IMR-90 (cell line): Measurements from ENCODE around the gene TCERG1L. TPM values are rescaled to one million over a fixed set of nuclear protein-coding genes. Genes with fewer than 3 reads are reported as not detected.
A peak's percentile ranks its signal among the peaks of the same experiment; 100 is the strongest.

Experiments
- ATAC-seq: fragments of 200-7000 bp; cut with Tn5 transposase; 2 replicates; pipeline ENCODE4 v1.9.1; 2020; ENCODE audit warnings: low read depth, mild to moderate bottlenecking, moderate library complexity
- BruUV-seq: library from RNA; stranded (reverse); fragments of 400-500 nt; replicated peaks from 2 replicates; lab custom pipeline; 2021; lab: Mats Ljungman, UMichigan
- CTCF ChIA-PET: fragments of 300-600 bp; formaldehyde crosslinking; extraction: SDS; loops from one replicate; lab custom pipeline; 2021; ENCODE audit warnings: antibody characterized with exemption; lab: Yijun Ruan, JAX
- POLR2A ChIA-PET: fragments of 300-600 bp; sonication (Branson Sonifier 250); formaldehyde crosslinking; loops from one replicate; lab custom pipeline; 2022; ENCODE audit warnings: antibody characterized with exemption; ENCODE audit not compliant: unreplicated experiment; lab: Charles Lee
- DNase-seq: peaks from one replicate; pipeline ENCODE4 v3.0.0; 2013
- H2AFZ ChIP-seq: replicated peaks from 2 replicates; pipeline ENCODE3; 2013; ENCODE audit warnings: low read length, mild to moderate bottlenecking; ENCODE audit not compliant: poor library complexity
- H2AK5ac ChIP-seq: 2 replicates; pipeline ENCODE4 v1.6.1; 2013; ENCODE audit warnings: low read depth, low read length, inconsistent platforms
- H2AK9ac ChIP-seq: replicated peaks from 2 replicates; pipeline ENCODE3; 2013; ENCODE audit warnings: mild to moderate bottlenecking, low read depth, low read length, moderate library complexity; ENCODE audit not compliant: poor library complexity
- H2BK120ac ChIP-seq: 2 replicates; pipeline ENCODE4 v1.6.1; 2013; ENCODE audit warnings: low read depth, low read length, inconsistent platforms
- H2BK15ac ChIP-seq: 3 replicates; pipeline ENCODE4 v1.6.1; 2013; ENCODE audit warnings: low read depth, low read length, inconsistent platforms
- H2BK20ac ChIP-seq: 2 replicates; pipeline ENCODE4 v1.6.1; 2013; ENCODE audit warnings: low read depth, mild to moderate bottlenecking, inconsistent platforms, low read length, moderate library complexity
- H2BK5ac ChIP-seq: 2 replicates; pipeline ENCODE4 v1.6.1; 2013; ENCODE audit warnings: mild to moderate bottlenecking, low read depth, low read length, inconsistent platforms; ENCODE audit not compliant: poor library complexity, severe bottlenecking
- H3K14ac ChIP-seq: replicated peaks from 2 replicates; pipeline ENCODE4 v1.6.1; 2013; ENCODE audit warnings: low read depth, low read length, inconsistent platforms
- H3K18ac ChIP-seq: 2 replicates; pipeline ENCODE4 v1.6.1; 2013; ENCODE audit warnings: low read depth, low read length, control low read depth
- H3K23ac ChIP-seq: 2 replicates; pipeline ENCODE4 v1.6.1; 2013; ENCODE audit warnings: low read depth, low read length, inconsistent platforms
- H3K27ac ChIP-seq: 2 replicates; pipeline ENCODE4 v1.5.1; 2013; ENCODE audit warnings: mild to moderate bottlenecking, control low read depth, low read length; ENCODE audit not compliant: insufficient read depth
- H3K27me3 ChIP-seq: 2 replicates; pipeline ENCODE4 v1.6.1; 2013; ENCODE audit warnings: low read length; ENCODE audit not compliant: control insufficient read depth, insufficient read depth
- H3K36me3 ChIP-seq: 2 replicates; pipeline ENCODE4 v1.6.1; 2013; ENCODE audit warnings: low read length, mixed read lengths; ENCODE audit not compliant: control insufficient read depth, insufficient read depth
- H3K4ac ChIP-seq: 2 replicates; pipeline ENCODE4 v1.6.1; 2013; ENCODE audit warnings: low read depth, low read length, inconsistent platforms
- H3K4me1 ChIP-seq: 2 replicates; pipeline ENCODE4 v1.6.1; 2013; ENCODE audit warnings: low read length, mixed read lengths; ENCODE audit not compliant: control insufficient read depth, insufficient read depth
- H3K4me2 ChIP-seq: 2 replicates; pipeline ENCODE4 v1.6.1; 2013; ENCODE audit warnings: low read depth, mild to moderate bottlenecking, control low read depth, low read length, moderate library complexity
- H3K4me3 ChIP-seq: 2 replicates; pipeline ENCODE4 v1.5.1; 2013; ENCODE audit warnings: low read depth, mild to moderate bottlenecking, control low read depth, low read length, moderate library complexity; ENCODE audit not compliant: insufficient read depth
- H3K56ac ChIP-seq: 2 replicates; pipeline ENCODE4 v1.6.1; 2013; ENCODE audit warnings: low read length, inconsistent platforms; ENCODE audit not compliant: insufficient read depth; ENCODE audit errors: extremely low read depth
- H3K79me1 ChIP-seq, 2 experiments: 2 replicates each; pipeline ENCODE4 v1.6.1; 2013; ENCODE audit warnings: low read length in 2 of 2, inconsistent platforms in 1 of 2, low read depth in 1 of 2
- H3K9ac ChIP-seq: 2 replicates; pipeline ENCODE4 v1.6.1; 2013; ENCODE audit warnings: low read depth, low read length, control low read depth
- H3K9me1 ChIP-seq: 2 replicates; pipeline ENCODE4 v1.6.1; 2013; ENCODE audit warnings: low read length, inconsistent platforms; ENCODE audit not compliant: insufficient read depth
- H3K9me3 ChIP-seq: 2 replicates; pipeline ENCODE4 v1.6.1; 2013; ENCODE audit warnings: low read length; ENCODE audit not compliant: control insufficient read depth, insufficient read depth
- H4K20me1 ChIP-seq: 2 replicates; pipeline ENCODE4 v1.6.1; 2013; ENCODE audit warnings: low read length, inconsistent platforms; ENCODE audit not compliant: insufficient read depth
- H4K5ac ChIP-seq: 2 replicates; pipeline ENCODE4 v1.6.1; 2013; ENCODE audit warnings: mild to moderate bottlenecking, low read depth, low read length, control low read depth
- H4K8ac ChIP-seq, 2 experiments: 2 replicates each; pipeline ENCODE4 v1.6.1; 2013; ENCODE audit warnings: low read depth in 2 of 2, low read length in 2 of 2, control low read depth in 1 of 2, inconsistent platforms in 1 of 2
- H4K91ac ChIP-seq: 2 replicates; pipeline ENCODE4 v1.6.1; 2013; ENCODE audit warnings: low read depth, low read length, inconsistent platforms; ENCODE audit not compliant: insufficient read depth
- BHLHE40 ChIP-seq: fragments of 150-350 bp; IDR thresholded peaks from 2 replicates; pipeline ENCODE4 v1.6.1; 2016; ENCODE audit warnings: mild to moderate bottlenecking, low read depth, low read length
- CEBPB ChIP-seq: IDR thresholded peaks from 2 replicates; pipeline ENCODE4 v1.6.1; 2012; ENCODE audit warnings: low read depth, low read length, improper control_type of control experiment
- FOS ChIP-seq: fragments of 150-350 bp; IDR thresholded peaks from 2 replicates; pipeline ENCODE4 v1.6.1; 2016; ENCODE audit warnings: low read depth, low read length
- MAFK ChIP-seq: IDR thresholded peaks from 2 replicates; pipeline ENCODE4 v1.6.1; 2012; ENCODE audit warnings: low read depth, low read length, improper control_type of control experiment
- NFE2L2 ChIP-seq: fragments of 150-350 bp; IDR thresholded peaks from 2 replicates; pipeline ENCODE4 v1.6.1; 2016; ENCODE audit warnings: low read depth, mild to moderate bottlenecking, low read length
- POLR2A ChIP-seq: IDR thresholded peaks from 2 replicates; pipeline ENCODE4 v1.6.1; 2012; ENCODE audit warnings: mild to moderate bottlenecking, low read depth, low read length
- RAD21 ChIP-seq: IDR thresholded peaks from 2 replicates; pipeline ENCODE4 v1.6.1; 2012; ENCODE audit warnings: low read length, improper control_type of control experiment
- RFX5 ChIP-seq: IDR thresholded peaks from 2 replicates; pipeline ENCODE4 v1.8.0; 2012; ENCODE audit warnings: low read depth, mild to moderate bottlenecking, low read length, moderate library complexity
- WGBS, 2 experiments: methylation state at CpG; one replicate each; pipeline versions ENCODE4 v1.1.5 to v1.1.7; 2013; ENCODE audit warnings: missing lambda C conversion rate in 2 of 2; ENCODE audit not compliant: insufficient read length in 1 of 2; ENCODE audit errors: extremely low coverage in 2 of 2; 5-methylcytosine and 5-hydroxymethylcytosine counted together
- dilution Hi-C: fragments of 300-500 bp; cut with HindIII; formaldehyde crosslinking; loops from one replicate; pipeline ENCODE4 v1.14.3; 2018; ENCODE audit warnings: low sequenced_read_pairs; ENCODE audit not compliant: unreplicated experiment
- in situ Hi-C: fragments of 300-500 bp; cut with MboI; formaldehyde crosslinking; loops from 3 replicates; pipeline ENCODE4 v1.14.3; 2019; ENCODE audit warnings: low sequenced_read_pairs, inconsistent platforms, mixed read lengths
- intact Hi-C: fragments of 100-400 bp; cut with micrococcal nuclease; formaldehyde crosslinking; loops from 2 replicates; pipeline ENCODE4 v1.10.0; 2022
- polyA plus RNA-seq, 3 experiments: library from polyadenylated mRNA; depleted of rRNA; stranded (reverse); fragments of >200 nt; gene quantifications; 2 replicates each; pipeline ENCODE4 v1.2.3, GENCODE V29; 2012; ENCODE audit warnings: low replicate concordance in 1 of 3
- total RNA-seq: library from RNA; depleted of rRNA; stranded (reverse); fragments of >200 nt; gene quantifications from 2 replicates; pipeline ENCODE4 v1.2.3, GENCODE V29; 2012
- TF ChIP-seq, protein P1 (sequence below): conservative IDR thresholded peaks from 2 replicates; pipeline ENCODE4 v1.5.1; 2012; ENCODE audit warnings: mild to moderate bottlenecking, low read depth, low read length, improper control_type of control experiment

Gene TCERG1L
- total and polyA plus RNA-seq, 2 of the 4 experiments (the other 2 are of a cell fraction), result not detected

DNA sequence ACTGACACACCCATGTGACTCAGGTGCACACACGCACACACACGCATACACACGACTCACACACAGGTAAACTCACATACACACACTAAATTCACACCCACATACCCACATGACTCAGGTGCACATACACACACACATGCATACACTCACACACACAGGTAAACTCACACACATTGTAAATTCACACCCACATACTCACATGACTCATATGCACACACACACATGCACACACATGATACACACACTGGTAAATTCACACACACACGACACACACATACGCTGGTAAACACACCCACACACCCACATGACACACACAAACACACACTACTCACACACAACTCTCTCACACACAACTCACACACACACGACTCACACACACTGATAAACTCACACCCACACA, 63.6 kb downstream of the TCERG1L start:
- no TSS peak for BruUV-seq
- H3K4me2 ChIP-seq, result no peak overlapping the region
- no peak overlapping the region for H4K8ac ChIP-seq
- H3K18ac ChIP-seq, result no peak overlapping the region
- ATAC-seq (no peak), DNase-seq (no peak)
- H3K27ac ChIP-seq, result no peak overlapping the region
- POLR2A ChIA-PET, result no interaction called here
- TF ChIP-seq BHLHE40 (no peak), POLR2A (no peak), FOS (no peak), MAFK (no peak), CEBPB (no peak), RFX5 (no peak), RAD21 (no peak), NFE2L2 (no peak)
- TF ChIP-seq, protein P1, sequence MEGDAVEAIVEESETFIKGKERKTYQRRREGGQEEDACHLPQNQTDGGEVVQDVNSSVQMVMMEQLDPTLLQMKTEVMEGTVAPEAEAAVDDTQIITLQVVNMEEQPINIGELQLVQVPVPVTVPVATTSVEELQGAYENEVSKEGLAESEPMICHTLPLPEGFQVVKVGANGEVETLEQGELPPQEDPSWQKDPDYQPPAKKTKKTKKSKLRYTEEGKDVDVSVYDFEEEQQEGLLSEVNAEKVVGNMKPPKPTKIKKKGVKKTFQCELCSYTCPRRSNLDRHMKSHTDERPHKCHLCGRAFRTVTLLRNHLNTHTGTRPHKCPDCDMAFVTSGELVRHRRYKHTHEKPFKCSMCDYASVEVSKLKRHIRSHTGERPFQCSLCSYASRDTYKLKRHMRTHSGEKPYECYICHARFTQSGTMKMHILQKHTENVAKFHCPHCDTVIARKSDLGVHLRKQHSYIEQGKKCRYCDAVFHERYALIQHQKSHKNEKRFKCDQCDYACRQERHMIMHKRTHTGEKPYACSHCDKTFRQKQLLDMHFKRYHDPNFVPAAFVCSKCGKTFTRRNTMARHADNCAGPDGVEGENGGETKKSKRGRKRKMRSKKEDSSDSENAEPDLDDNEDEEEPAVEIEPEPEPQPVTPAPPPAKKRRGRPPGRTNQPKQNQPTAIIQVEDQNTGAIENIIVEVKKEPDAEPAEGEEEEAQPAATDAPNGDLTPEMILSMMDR, result no peak
- dilution Hi-C loops, result no loop called here
- H4K91ac ChIP-seq, result no peak overlapping the region
- intact Hi-C loops, result no loop called here
- H2AK5ac ChIP-seq, result no peak overlapping the region
- in situ Hi-C loops, result no loop called here
- CTCF ChIA-PET, result no interaction called here
- H3K36me3 ChIP-seq, result no peaks in the 10 kb centered on the region
- no peak overlapping the region for H4K5ac ChIP-seq
- H3K4me3 ChIP-seq, result no peak overlapping the region
- H3K9ac ChIP-seq, result no peak overlapping the region
- H3K23ac ChIP-seq, result no peak overlapping the region
- no peak overlapping the region for H3K4ac ChIP-seq
- WGBS, 2 experiments, result 70% methylated on average over 5 of the region's 6 CpGs; no CpG with 5 or more reads in 1 of the 2 experiments
- no peak overlapping the region for H2AK9ac ChIP-seq
- H3K9me3 ChIP-seq, result peaks cover 57% of the 10 kb centered on the region
- no peaks in the 10 kb centered on the region for H3K27me3 ChIP-seq
- H2AFZ ChIP-seq, result peak overlapping the region; percentile 23
- no peaks in the 10 kb centered on the region for H3K79me1 ChIP-seq
- no peak overlapping the region for H2BK20ac ChIP-seq
- H4K20me1 ChIP-seq, result no peaks in the 10 kb centered on the region
- H2BK15ac ChIP-seq, result no peak overlapping the region
- no peak overlapping the region for H2BK120ac ChIP-seq
- no peaks in the 10 kb centered on the region for H3K9me1 ChIP-seq
- peak overlapping the region; percentile 50 for H2BK5ac ChIP-seq
- H3K56ac ChIP-seq, result no peak overlapping the region
- no peaks in the 10 kb centered on the region for H3K4me1 ChIP-seq
- no peak overlapping the region for H3K14ac ChIP-seq
